HepG2 (cell line): ENCODE results near the gene EPHA10. TPM values are rescaled to one million over a fixed set of nuclear protein-coding genes. Genes with fewer than 3 reads are reported as not detected.

Experiments used
- ASH2L ChIP-seq: fragments of 300-600, 200-600 bp; sonication (generic); IDR thresholded peaks from 2 replicates; pipeline ENCODE4 v1.7.0; 2017; ENCODE audit warnings: low read depth, mild to moderate bottlenecking, moderate library complexity, mixed read lengths, low read length; ENCODE audit not compliant: insufficient read length
- JUN ChIP-seq: sonication (generic); formaldehyde crosslinking; IDR thresholded peaks from 2 replicates; pipeline ENCODE4 v1.4.0; 2020; ENCODE audit warnings: mild to moderate bottlenecking, missing genetic modification reagents
- MXD1 ChIP-seq: sonication (generic); formaldehyde crosslinking; IDR thresholded peaks from 2 replicates; pipeline ENCODE4 v1.4.0; 2020; ENCODE audit warnings: mild to moderate bottlenecking, missing genetic modification reagents
- MXD3 ChIP-seq: IDR thresholded peaks from 2 replicates; pipeline ENCODE4 v1.6.1; 2016; ENCODE audit warnings: mild to moderate bottlenecking, missing biosample characterization, missing genetic modification reagents
- MXI1 ChIP-seq: IDR thresholded peaks from 3 replicates; pipeline ENCODE4 v1.6.1; 2012; ENCODE audit warnings: low read depth, low read length, inconsistent platforms, borderline replicate concordance
- NBN ChIP-seq: fragments of 450-650 bp; conservative IDR thresholded peaks from 2 replicates; pipeline ENCODE4 v1.6.1; 2017
- NCOR1 ChIP-seq: fragments of 200-600 bp; sonication (generic); IDR thresholded peaks from 2 replicates; pipeline ENCODE4 v1.7.0; 2017; ENCODE audit warnings: antibody characterized with exemption, low read length, borderline replicate concordance
- RBM22 ChIP-seq: fragments of 200-400 bp; formaldehyde crosslinking; optimal IDR thresholded peaks from 2 replicates; pipeline ENCODE3; 2017; ENCODE audit warnings: mild to moderate bottlenecking, low read length, moderate library complexity
- REL ChIP-seq: sonication (generic); formaldehyde crosslinking; conservative IDR thresholded peaks from 2 replicates; pipeline ENCODE4 v1.8.0; 2022; ENCODE audit warnings: mild to moderate bottlenecking, missing genetic modification reagents, moderate library complexity
- RNF2 ChIP-seq: fragments of 450-650 bp; conservative IDR thresholded peaks from 2 replicates; pipeline ENCODE4 v1.6.1; 2016; ENCODE audit warnings: low read depth
- SMARCE1 ChIP-seq: fragments of 450-650 bp; IDR thresholded peaks from 2 replicates; pipeline ENCODE4 v1.6.1; 2017; ENCODE audit warnings: borderline replicate concordance
- SNRNP70 ChIP-seq: fragments of 200-400 bp; formaldehyde crosslinking; IDR thresholded peaks from 2 replicates; pipeline ENCODE4 v1.6.1; 2017; ENCODE audit warnings: mild to moderate bottlenecking, low read depth, low read length, moderate library complexity
- SOX13 ChIP-seq, 3 experiments: fragments of 450-650 bp in 1 of 3; sonication (generic) in 1 of 3; formaldehyde crosslinking in 1 of 3; IDR thresholded peaks in 2 of 3; conservative IDR thresholded peaks in 1 of 3; 2 replicates each; pipeline versions ENCODE4 v1.5.0 to v1.6.1; 2016 to 2020; ENCODE audit warnings: antibody characterized with exemption in 1 of 3, mild to moderate bottlenecking in 1 of 3, missing compliant biosample characterization in 1 of 3, missing genetic modification reagents in 1 of 3, moderate library complexity in 1 of 3
- SP4 ChIP-seq: sonication (generic); formaldehyde crosslinking; IDR thresholded peaks from 2 replicates; pipeline ENCODE4 v1.8.1; 2023; ENCODE audit warnings: mild to moderate bottlenecking, missing genetic modification reagents
- YEATS4 ChIP-seq: sonication (generic); formaldehyde crosslinking; IDR thresholded peaks from 2 replicates; pipeline ENCODE4 v1.4.0; 2020; ENCODE audit warnings: missing genetic modification reagents, borderline replicate concordance
- ZBTB20 ChIP-seq: sonication (generic); formaldehyde crosslinking; IDR thresholded peaks from 2 replicates; pipeline ENCODE4 v1.8.1; 2023; ENCODE audit warnings: missing genetic modification reagents, low read depth, mild to moderate bottlenecking, borderline replicate concordance
- ZBTB34 ChIP-seq: sonication (generic); formaldehyde crosslinking; IDR thresholded peaks from 2 replicates; pipeline ENCODE4 v1.8.0; 2022; ENCODE audit warnings: mild to moderate bottlenecking, missing genetic modification reagents
- ZBTB37 ChIP-seq: sonication (generic); formaldehyde crosslinking; IDR thresholded peaks from 2 replicates; pipeline ENCODE4 v1.4.0; 2020; ENCODE audit warnings: mild to moderate bottlenecking, missing genetic modification reagents
- ZBTB7B ChIP-seq: sonication (generic); formaldehyde crosslinking; IDR thresholded peaks from 2 replicates; pipeline ENCODE4 v1.4.0; 2020; ENCODE audit warnings: missing genetic modification reagents
- ZNF138 ChIP-seq: sonication (generic); formaldehyde crosslinking; IDR thresholded peaks from 2 replicates; pipeline ENCODE4 v1.5.0; 2020; ENCODE audit warnings: mild to moderate bottlenecking, low read depth, missing genetic modification reagents
- ZNF234 ChIP-seq: sonication (generic); formaldehyde crosslinking; conservative IDR thresholded peaks from 2 replicates; pipeline ENCODE4 v1.5.1; 2020; ENCODE audit warnings: mild to moderate bottlenecking, missing genetic modification reagents
- ZNF253 ChIP-seq: sonication (generic); formaldehyde crosslinking; IDR thresholded peaks from 2 replicates; pipeline ENCODE4 v1.8.0; 2022; ENCODE audit warnings: mild to moderate bottlenecking, missing genetic modification reagents, borderline replicate concordance
- ZNF282 ChIP-seq: fragments of 450-650 bp; IDR thresholded peaks from 2 replicates; pipeline ENCODE4 v1.6.1; 2018; ENCODE audit not compliant: partially characterized antibody
- ZNF432 ChIP-seq: sonication (generic); formaldehyde crosslinking; IDR thresholded peaks from 2 replicates; pipeline ENCODE4 v1.5.0; 2020; ENCODE audit warnings: missing genetic modification reagents, mild to moderate bottlenecking, borderline replicate concordance
- ZNF564 ChIP-seq: sonication (generic); formaldehyde crosslinking; IDR thresholded peaks from 2 replicates; pipeline ENCODE4 v1.8.1; 2023; ENCODE audit warnings: mild to moderate bottlenecking, missing genetic modification reagents
- ZNF724P ChIP-seq: sonication (generic); formaldehyde crosslinking; IDR thresholded peaks from 2 replicates; pipeline ENCODE4 v1.8.0; 2022; ENCODE audit warnings: missing genetic modification reagents, borderline replicate concordance
- ZNF83 ChIP-seq: sonication (generic); formaldehyde crosslinking; IDR thresholded peaks from 2 replicates; pipeline ENCODE4 v1.4.0; 2020; ENCODE audit warnings: missing genetic modification reagents, mild to moderate bottlenecking, borderline replicate concordance
- polyA plus RNA-seq, 8 experiments: library from polyadenylated mRNA; depleted of rRNA in 3 of 8; stranded (reverse) in 7 of 8; unstranded in 1 of 8; fragments of >200 nt; fragmentation: Illumina TruSeq in 4 of 8; extraction: Trizol in 4 of 8; gene quantifications; 2 replicates each; pipeline versions ENCODE4 v1.2.1 to v1.2.3, GENCODE V29; 2011 to 2016; ENCODE audit warnings: low read depth in 4 of 8, missing spikeins in 1 of 8, mixed read lengths in 1 of 8; ENCODE audit not compliant: insufficient read depth in 1 of 8
- total RNA-seq, 5 experiments: library from RNA; depleted of rRNA; stranded (reverse); fragments of >200 nt; fragmentation: Illumina TruSeq; extraction: Trizol; gene quantifications; 2 replicates each; pipeline ENCODE4 v1.2.3, GENCODE V29; 2016; ENCODE audit warnings: low read depth in 1 of 5

Gene EPHA10
- total and polyA plus RNA-seq, 2 of the 13 experiments (the other 11 are each of a cell fraction or from before 2014, with no cell fraction given) = 0.11 to 0.58 TPM

GRCh38 chr1:37692078-37692833 lies 72.7 kb downstream of the EPHA10 start, which contains the start of gene CDCA8 (continued):
- TF ChIP-seq SOX13 (IDR thresholded peaks at IDR 0.05) (no peak), SOX13 (CRISPR knock-in tag; conservative IDR thresholded peaks at IDR 0.05 in 1 of 2, IDR thresholded peaks at IDR 0.05 in 1 of 2) (no peak), MXD3 (CRISPR knock-in tag) (peak; percentile 22; the same call in 1 of the 2 replicates), SNRNP70 (no peak), ZBTB20 (CRISPR knock-in tag) (no peak), SMARCE1 (no peak), RBM22 (no peak), ZNF83 (no peak), REL (no peak), ZNF234 (CRISPR knock-in tag) (0 out of 2 replicates have a peak, but pooled peaks have one; percentile 56), ZNF724P (CRISPR knock-in tag) (no peak), SP4 (CRISPR knock-in tag) (peak; percentile 68; the same call in 1 of the 2 replicates), ASH2L (peak; percentile 10), ZNF282 (no peak), MXI1 (peak; percentile 95; the same call in 2 of the 3 replicates), ZNF432 (CRISPR knock-in tag) (no peak), RNF2 (no peak), ZNF253 (CRISPR knock-in tag) (0 out of 2 replicates have a peak, but pooled peaks have one; percentile 25), ZBTB7B (CRISPR knock-in tag) (no peak), ZNF564 (CRISPR knock-in tag) (no peak), MXD1 (CRISPR knock-in tag) (peak; percentile 45), ZNF138 (CRISPR knock-in tag) (peak; percentile 27; the same call in 1 of the 2 replicates), ZBTB37 (CRISPR knock-in tag) (no peak), ZBTB34 (no peak), NBN (no peak), NCOR1 (no peak), YEATS4 (CRISPR knock-in tag) (peak; percentile 87), JUN (no peak)
